Ovary (tissue), 9 donors: Measurements from ENCODE around the gene ADGRE2. TPM values are rescaled to one million over a fixed set of nuclear protein-coding genes. Genes with fewer than 3 reads are reported as not detected.
"Not testable (repeated sequence)": the region's sequence is repeated elsewhere in the genome, so short reads cannot be mapped to it uniquely, and the experiment has no call there.

Experiments used
- DNase-seq, 5 donors: peaks; one replicate each; pipeline ENCODE4 v3.0.0-alpha.2; 2019 to 2020
- H3K27ac ChIP-seq, 2 donors: fragments of 200-600 bp; one replicate each; pipeline versions ENCODE4 v1.5.1 to v1.8.0; 2019 to 2022
- H3K27me3 ChIP-seq: fragments of 200-600 bp; one replicate; pipeline ENCODE4 v1.8.0; 2022
- H3K36me3 ChIP-seq: fragments of 200-600 bp; sonication (generic); one replicate; pipeline ENCODE4 v1.5.1; 2019
- H3K4me1 ChIP-seq: one replicate; pipeline ENCODE4 v1.8.1; 2013; ENCODE audit warnings: mild to moderate bottlenecking, moderate library complexity; ENCODE audit not compliant: insufficient read depth
- H3K4me3 ChIP-seq: fragments of 200-600 bp; sonication (generic); one replicate; pipeline ENCODE4 v1.5.1; 2017
- H3K9me3 ChIP-seq, 2 donors: fragments of 200-600 bp in 1 of 2; sonication (generic) in 1 of 2; one replicate each; pipeline versions ENCODE4 v1.5.1 to v1.8.1; 2013 to 2019; ENCODE audit warnings: mild to moderate bottlenecking in 1 of 2, moderate library complexity in 1 of 2
- EP300 ChIP-seq: sonication (generic); formaldehyde crosslinking; IDR thresholded peaks from one replicate; pipeline ENCODE4 v1.6.1; 2017; ENCODE audit warnings: antibody characterized with exemption
- POLR2A ChIP-seq: fragments of 450-650 bp; IDR thresholded peaks from one replicate; pipeline ENCODE4 v1.6.1; 2017; ENCODE audit warnings: antibody characterized with exemption, mild to moderate bottlenecking, moderate library complexity
- WGBS, 3 donors: extraction: QIAGEN DNeasy Blood & Tissue Kit in 1 of 3; methylation state at CpG; one replicate each; pipeline versions ENCODE4 v1.1.5 to v1.1.7; 2013 to 2017; 5-methylcytosine and 5-hydroxymethylcytosine counted together
- intact Hi-C, 4 donors: fragments of 100-400 bp; cut with DNase I; formaldehyde crosslinking; loops; one replicate each; pipeline versions ENCODE4 v1.11.0 to v1.15.1; 2022 to 2023
- polyA plus RNA-seq, 2 donors: library from polyadenylated mRNA; stranded (reverse); fragments of 200-250 nt in 1 of 2; fragments of 350-450 nt in 1 of 2; fragmentation: Illumina TruSeq in 1 of 2; extraction: RNeasy Lipid Tissue Mini Kit (QIAGEN cat#74804) in 1 of 2; gene quantifications; one replicate each; pipeline ENCODE4 v1.2.3, GENCODE V29; 2013 to 2014
- total RNA-seq, 7 donors: library from RNA; depleted of rRNA in 2 of 7; stranded (reverse); fragments of >200 nt in 2 of 7; fragmentation: NEBNext Ultra II Directional in 3 of 7; extraction: Animal tissue kit (Norgen Biotek cat#: 25700) in 3 of 7; gene quantifications; one replicate each; pipeline versions ENCODE4 v1.1.0 to v1.2.4, GENCODE V29; 2016 to 2023
- TF ChIP-seq, protein P1 (sequence below), 3 donors: fragments of 450-650 bp in 2 of 3; fragments of 200-600 bp in 1 of 3; IDR thresholded peaks; one replicate each; pipeline versions ENCODE4 v1.5.1 to v1.8.0; 2016 to 2022; ENCODE audit warnings: antibody characterized with exemption in 3 of 3, mild to moderate bottlenecking in 1 of 3
- donor health status: DM: no; HTN: no; CAD: no; lungs with moderate emphysema.
- donor health status: DM: no; HTN: no; CAD: no.
- donor health status: Bipolar disorder and iron deficiency.
- donor health status: DM: yes; HTN: yes; CAD: no.
- donor health status: DM: no; HTN: no; CAD: no.
- donor health status: DM: yes; HTN: yes; CAD: no.

The ADGRE2 gene
- total and polyA plus RNA-seq, 9 donors, result 0.24 to 4.2 (median 1.0) TPM

DNA sequence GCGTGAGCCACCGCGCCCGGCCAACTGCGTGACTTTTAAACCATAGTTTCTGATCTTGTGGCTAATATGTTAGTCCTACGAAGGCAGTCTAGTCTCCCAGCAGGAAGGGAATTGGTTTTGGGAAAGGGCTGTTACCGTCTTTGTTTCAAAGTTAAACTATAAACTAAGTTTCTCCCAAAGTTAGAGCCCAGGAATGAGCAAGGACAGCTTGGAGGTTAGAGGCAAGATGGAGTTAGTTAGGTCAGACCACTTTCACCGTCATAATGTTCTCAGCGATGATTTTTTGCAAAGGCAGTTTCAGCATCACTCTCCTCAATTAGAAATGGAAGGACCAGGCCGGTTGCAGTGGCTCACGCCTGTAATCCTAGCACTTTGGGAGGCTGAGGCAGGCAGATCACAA is 17.7 kb upstream of the ADGRE2 start:
- intact Hi-C loops, result no loop called here
- 84 to 92% (median 86%) methylated on average over 11 of the region's 11 CpGs for WGBS, 3 donors
- Histone ChIP-seq H3K4me3 (no peak overlapping the region), H3K4me1 (no peaks in the 10 kb centered on the region), H3K36me3 (no peaks in the 10 kb centered on the region), H3K27me3 (no peaks in the 10 kb centered on the region), H3K27ac (no peak overlapping the region), H3K9me3 (no peaks in the 10 kb centered on the region)
- TF ChIP-seq EP300 (no peak), POLR2A (no peak)
- TF ChIP-seq, protein P1, sequence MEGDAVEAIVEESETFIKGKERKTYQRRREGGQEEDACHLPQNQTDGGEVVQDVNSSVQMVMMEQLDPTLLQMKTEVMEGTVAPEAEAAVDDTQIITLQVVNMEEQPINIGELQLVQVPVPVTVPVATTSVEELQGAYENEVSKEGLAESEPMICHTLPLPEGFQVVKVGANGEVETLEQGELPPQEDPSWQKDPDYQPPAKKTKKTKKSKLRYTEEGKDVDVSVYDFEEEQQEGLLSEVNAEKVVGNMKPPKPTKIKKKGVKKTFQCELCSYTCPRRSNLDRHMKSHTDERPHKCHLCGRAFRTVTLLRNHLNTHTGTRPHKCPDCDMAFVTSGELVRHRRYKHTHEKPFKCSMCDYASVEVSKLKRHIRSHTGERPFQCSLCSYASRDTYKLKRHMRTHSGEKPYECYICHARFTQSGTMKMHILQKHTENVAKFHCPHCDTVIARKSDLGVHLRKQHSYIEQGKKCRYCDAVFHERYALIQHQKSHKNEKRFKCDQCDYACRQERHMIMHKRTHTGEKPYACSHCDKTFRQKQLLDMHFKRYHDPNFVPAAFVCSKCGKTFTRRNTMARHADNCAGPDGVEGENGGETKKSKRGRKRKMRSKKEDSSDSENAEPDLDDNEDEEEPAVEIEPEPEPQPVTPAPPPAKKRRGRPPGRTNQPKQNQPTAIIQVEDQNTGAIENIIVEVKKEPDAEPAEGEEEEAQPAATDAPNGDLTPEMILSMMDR (IDR thresholded peaks at IDR 0.05), result no peak
- no peak for DNase-seq

DNA sequence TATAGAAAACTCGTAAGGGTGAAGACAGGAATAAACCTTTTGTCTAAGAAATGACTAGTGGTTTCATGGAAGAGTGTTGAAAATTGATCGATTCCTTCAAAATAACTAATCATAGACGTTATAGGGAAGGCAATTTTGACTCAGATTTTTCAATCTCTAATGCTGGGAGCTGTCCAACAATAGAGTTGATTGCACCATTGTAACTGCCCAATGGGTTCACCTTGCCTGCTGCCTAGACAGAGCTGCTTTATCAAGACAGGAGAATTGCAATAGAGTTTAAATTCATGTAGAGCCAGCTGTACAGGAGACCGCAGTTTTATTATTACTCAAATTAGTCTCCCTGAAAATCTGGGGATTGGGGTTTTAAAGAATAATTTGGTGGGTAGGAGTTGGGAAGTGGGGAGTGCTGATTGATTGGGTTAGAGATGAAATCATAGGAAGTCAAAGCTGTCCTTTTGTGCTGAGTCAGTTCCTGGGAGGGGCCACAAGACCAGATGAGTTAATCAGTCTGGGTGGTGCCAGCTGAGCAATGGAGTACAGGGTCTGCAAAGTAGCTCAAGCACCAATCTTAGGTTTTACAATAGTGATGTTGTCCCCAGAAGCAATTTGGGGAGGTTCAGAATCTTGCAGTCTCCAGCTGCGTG is 16.8 kb upstream of the ADGRE2 start:
- Histone ChIP-seq H3K27me3 (no peaks in the 10 kb centered on the region), H3K9me3 (no peaks in the 10 kb centered on the region), H3K4me3 (no peak overlapping the region), H3K4me1 (no peaks in the 10 kb centered on the region), H3K27ac (no peak overlapping the region), H3K36me3 (no peaks in the 10 kb centered on the region)
- no peak for DNase-seq
- WGBS, 3 donors, result 74 to 82% (median 76%) methylated on average over 5 of the region's 5 CpGs
- intact Hi-C loops, result no loop called here
- TF ChIP-seq, protein P1 (IDR thresholded peaks at IDR 0.05), result no peak
- TF ChIP-seq POLR2A, result no peak
- TF ChIP-seq EP300, result no peak

DNA sequence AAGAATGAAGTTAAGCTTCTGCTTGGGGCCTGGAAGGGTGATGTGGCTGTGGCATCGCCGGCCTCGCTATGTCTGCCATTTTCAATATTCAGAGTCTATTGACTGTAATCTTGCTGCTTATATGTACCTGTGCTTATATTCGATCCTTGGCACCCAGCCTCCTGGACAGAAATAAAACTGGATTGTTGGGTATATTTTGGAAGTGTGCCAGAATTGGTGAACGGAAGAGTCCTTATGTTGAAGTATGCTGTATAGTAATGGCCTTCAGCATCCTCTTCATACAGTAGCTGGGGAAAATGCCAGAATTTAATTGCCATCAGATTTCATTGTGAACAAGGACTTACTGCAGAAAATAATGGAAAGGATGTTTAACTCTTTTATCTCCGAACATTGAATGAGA is 13.9 kb upstream of the ADGRE2 start:
- DNase-seq, H3K4me1 ChIP-seq, H3K27ac ChIP-seq, H3K27me3 ChIP-seq, H3K9me3 ChIP-seq, intact Hi-C loops, H3K36me3 ChIP-seq, H3K4me3 ChIP-seq: not testable (repeated sequence)
- 75 to 79% (median 79%) methylated on average over 6 of the region's 6 CpGs for WGBS, 3 donors

DNA sequence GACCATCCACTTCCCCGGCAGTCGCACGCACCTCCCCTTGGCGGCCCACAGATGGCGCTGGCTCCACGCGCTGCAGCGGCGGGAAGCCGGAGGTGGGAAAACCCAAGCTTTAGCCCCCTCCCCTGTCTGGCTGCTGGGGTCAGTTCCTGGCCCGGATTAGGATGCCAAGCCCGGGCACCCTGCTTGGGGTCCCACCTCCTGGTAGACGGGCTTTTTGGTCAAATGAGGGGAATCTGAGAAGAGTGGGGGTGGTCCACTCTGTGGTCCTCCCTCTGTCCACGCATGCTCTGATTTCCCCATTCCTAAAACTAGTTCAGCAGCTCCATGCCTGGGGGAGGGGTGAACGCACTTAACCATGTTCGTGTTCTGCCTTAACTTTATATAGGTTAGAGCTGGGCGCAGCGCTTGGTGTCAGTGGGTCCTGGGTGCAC is 8.1 kb upstream of the ADGRE2 start:
- Histone ChIP-seq H3K4me3 (no peak overlapping the region), H3K27me3 (no peaks in the 10 kb centered on the region), H3K4me1 (no peaks in the 10 kb centered on the region), H3K9me3 (no peaks in the 10 kb centered on the region), H3K36me3 (no peaks in the 10 kb centered on the region), H3K27ac (no peak overlapping the region)
- DNase-seq, result no peak
- intact Hi-C loops, result no loop called here
- TF ChIP-seq, protein P1 (IDR thresholded peaks at IDR 0.05), result no peak
- TF ChIP-seq EP300 (no peak), POLR2A (no peak)
- WGBS, 3 donors, result 10 to 13% (median 13%) methylated on average over 18 of the region's 18 CpGs

DNA sequence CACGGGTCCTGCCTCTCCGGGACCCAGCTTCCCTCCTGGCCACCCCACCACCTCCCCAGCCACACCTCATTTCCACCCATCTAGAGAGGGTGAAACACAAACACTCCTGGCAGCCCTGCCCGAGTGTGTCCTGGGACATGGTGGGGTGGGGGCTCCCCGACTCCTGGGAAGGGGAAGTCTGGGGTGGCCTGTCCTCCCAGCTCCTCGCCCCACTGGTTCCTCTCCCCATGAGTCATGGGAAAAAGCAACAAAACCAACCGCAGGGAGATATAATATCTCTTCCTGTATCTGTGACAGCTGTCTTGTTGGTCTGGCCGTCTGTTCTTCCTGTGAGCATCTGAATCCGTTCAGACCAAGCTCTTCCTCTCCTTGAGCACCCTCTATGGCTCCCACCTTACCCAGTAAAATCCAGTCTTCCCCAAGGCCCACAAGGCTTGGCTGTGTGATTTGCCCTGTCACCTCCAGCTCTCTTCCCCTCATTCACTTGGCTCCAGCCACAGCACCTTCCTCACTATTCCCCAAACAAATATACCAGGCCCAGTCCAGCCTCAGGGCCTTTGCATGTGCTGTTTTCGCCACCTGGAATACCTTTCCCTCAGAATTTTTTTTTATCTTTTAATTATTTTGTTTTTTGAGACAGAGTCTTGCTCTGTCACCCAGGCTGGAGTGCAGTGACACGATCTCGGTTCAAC is 6.9 kb upstream of the ADGRE2 start:
- H3K27me3 ChIP-seq, H3K4me3 ChIP-seq, H3K4me1 ChIP-seq, H3K36me3 ChIP-seq, H3K27ac ChIP-seq, DNase-seq, H3K9me3 ChIP-seq, intact Hi-C loops: not testable (repeated sequence)
- 61 to 66% (median 61%) methylated on average over 9 of the region's 11 CpGs for WGBS, 3 donors

DNA sequence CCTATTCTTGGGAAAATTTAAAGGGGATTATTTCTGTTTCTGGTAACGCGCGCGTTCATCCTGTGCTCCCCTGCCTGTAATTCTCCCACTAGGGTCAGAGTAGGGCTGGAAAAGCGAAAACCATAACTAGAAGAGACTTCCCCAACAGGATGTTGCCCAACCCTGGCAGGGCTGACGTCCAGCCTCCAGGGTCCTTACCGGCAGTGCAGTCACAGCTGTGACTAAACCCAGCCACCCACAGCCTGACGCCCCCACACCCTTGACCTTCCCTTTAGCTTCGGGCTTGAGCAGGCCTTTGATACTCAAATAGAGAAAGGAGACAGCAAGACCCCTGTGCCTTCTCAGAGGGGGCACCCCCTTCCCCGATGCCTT is 6.4 kb upstream of the ADGRE2 start:
- H3K27me3 ChIP-seq, DNase-seq, H3K36me3 ChIP-seq, H3K9me3 ChIP-seq, H3K27ac ChIP-seq, intact Hi-C loops, H3K4me3 ChIP-seq, H3K4me1 ChIP-seq: not testable (repeated sequence)
- 53 to 66% (median 59%) methylated on average over 9 to 10 of the region's 10 CpGs for WGBS, 3 donors

DNA sequence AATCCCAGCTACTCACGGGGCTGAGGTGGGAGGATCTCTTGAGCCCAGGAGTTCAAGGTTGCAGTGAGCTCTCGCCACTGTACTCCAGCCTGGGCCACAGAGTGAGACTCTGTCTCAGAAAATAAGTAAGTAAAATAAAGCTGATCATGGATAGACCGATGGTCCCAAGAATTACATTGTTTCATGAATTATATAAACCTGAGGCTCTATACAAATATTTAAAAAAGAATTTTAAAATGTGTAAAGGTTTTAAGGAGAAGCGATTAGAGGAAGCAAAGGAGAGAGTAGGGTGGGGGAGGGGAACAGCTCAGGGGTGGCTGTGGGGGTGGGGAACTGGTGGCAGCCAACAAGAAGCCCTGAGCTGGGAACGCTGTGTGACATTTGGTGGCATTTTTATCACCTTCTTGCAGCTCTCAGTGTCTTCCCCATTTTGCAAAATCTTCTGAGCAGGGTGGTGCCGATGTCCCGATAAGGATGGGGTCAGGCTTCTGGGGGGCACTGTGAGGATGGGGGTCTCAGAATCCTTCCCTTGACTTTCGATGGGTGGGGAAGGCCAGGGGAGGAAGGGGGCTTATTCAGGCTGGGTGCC is 5.1 kb upstream of the ADGRE2 start:
- H3K27me3 ChIP-seq, H3K4me3 ChIP-seq, H3K9me3 ChIP-seq, DNase-seq, intact Hi-C loops, H3K36me3 ChIP-seq, H3K4me1 ChIP-seq, H3K27ac ChIP-seq: not testable (repeated sequence)
- WGBS, 3 donors, result 43 to 54% (median 47%) methylated on average over 8 of the region's 8 CpGs
